ENCODE data around the gene ZNF75A.

DNA sequence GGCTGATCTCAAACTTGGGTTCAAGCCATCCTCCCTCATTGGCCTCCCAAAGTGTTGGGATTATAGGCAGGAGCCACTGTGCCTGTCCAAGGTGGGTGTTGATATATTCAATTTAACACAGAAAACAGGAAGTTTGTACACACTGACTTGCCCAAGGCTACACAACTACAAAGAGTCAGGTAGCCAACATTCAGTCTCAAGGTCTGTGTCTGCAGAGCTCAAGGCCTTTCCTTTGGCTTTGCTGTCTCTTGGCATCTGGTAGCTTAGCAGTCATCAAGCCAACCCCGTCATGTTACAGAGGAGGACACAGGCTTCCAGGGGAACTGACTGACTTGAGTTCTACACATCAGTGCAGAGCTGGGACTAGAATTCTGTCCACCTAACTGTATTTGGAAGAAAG lies 37.0 kb upstream of the ZNF75A start:
- TF ChIP-seq ZNF561 (tag by site-specific recombination; IDR thresholded peaks at IDR 0.05; ENCODE audit: borderline replicate concordance) (no peak), SP2 (tag by site-specific recombination; IDR thresholded peaks at IDR 0.05) (no peak)

All from HEK293 (cell line).